ENCODE data around the gene KRTAP10-11.

- TF ChIP-seq CTCF (conservative IDR thresholded peaks at IDR 0.05 in 1 of 2, IDR thresholded peaks at IDR 0.05 in 1 of 2; ENCODE audit: low read depth in 1 of 2, low read length in 2 of 2) (no peak), EZH2 (IDR thresholded peaks at IDR 0.05; ENCODE audit: low read length, missing control alignments) (no peak)
These were observed 32.6 kb upstream of the KRTAP10-11 start for GRCh38 chr21:44613386-44614155.

Data from fibroblast of lung (primary cell).